GM03348 (cell line): ENCODE measurements around the gene PHKA1.
"Not testable (repeated sequence)": the region's sequence is repeated elsewhere in the genome, so short reads cannot be mapped to it uniquely, and the experiment has no call there.

Source experiments
- DNase-seq: peaks from one replicate; pipeline ENCODE4 v3.0.0; 2012; ENCODE audit warnings: low spot score

PHKA1 gene

DNA sequence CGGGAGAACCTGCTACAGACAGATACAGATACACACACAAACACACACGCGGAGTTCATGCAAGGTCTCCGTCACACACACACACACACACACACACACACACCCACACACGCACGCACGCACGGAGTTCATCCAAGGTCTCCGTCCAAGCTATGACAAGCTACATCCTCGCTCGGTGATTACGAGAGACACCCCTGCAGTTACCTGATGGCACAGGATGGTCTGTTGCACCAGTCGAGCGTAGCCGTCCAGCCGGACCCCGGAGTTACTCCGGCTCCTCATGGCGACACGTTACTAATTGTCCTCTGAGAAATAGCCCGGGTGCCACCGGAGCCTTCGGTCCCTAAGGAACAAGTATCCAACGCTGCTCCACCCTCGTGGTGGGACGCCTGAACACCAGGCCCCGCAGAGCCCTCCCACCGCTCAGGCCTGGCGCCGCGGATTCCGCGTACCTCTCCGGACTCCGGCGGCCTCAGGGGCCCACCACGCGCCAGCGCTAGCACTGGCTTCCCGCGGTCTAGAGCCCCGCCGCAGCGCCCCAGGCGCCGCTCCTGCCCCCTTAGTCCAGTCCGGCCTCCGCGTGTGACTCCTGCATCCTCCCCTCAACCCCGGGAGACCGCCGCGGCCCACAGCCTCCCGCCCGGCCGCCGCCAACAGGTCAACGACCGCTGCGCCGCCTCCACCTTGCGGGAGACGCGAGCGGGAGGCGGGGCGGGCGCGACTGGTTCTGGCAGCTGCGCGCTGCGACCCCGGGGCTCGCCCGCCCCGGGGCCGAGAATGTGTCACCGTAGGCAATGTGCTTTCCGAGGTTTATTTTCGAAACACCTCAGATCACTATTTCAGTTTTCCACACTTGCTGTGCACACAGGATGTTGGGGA is at the start of gene PHKA1:
PHKA1 (minus strand) TSS at position 708 of the 879 bp plus-strand sequence; CDS start at position 282, 426 bp downstream.
- DNase-seq: peak; percentile 40

- DNase-seq: not testable (repeated sequence)
Observed at GRCh38 chrX:72760454-72760853, 46.3 kb upstream of the PHKA1 start.

DNA sequence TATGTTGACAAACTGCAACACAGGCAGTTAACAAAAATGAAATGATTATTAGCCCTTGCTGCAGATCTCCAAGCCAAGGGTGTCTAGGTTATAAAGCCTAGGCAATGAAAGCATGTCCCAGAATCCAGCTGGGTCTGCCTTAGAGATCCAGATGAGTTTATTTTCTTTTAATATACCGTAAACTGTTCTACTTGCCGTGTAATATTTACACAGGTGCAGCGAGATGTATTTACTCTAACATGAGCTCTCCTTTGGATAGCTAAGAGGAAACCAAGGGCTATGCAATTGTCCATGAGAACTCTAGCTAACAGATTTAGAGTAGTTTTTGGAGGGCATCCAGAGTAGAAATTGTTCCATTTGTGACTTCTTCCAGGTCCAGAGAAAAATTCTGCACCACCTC is 34.4 kb upstream of the PHKA1 start:
- not testable (repeated sequence) for DNase-seq

DNA sequence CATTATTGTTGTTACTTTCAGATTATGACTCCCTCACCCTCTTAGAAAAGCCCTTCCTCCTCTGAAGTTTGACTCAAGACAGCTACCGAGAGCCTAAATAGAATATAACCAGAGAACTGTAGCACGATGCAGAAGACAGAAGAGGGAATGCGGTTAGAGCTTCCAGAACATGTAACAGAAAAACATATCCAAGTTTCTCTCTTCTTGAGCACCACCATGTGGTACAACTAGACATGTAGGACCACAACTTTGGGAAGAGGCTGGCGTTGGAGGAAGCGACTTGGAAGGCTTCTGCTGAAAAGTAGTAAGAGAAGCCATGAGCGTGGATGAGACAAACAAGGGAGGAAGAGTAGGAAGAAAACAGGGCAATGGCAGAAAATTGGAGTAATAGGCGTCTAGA is 31.4 kb upstream of the PHKA1 start:
- not testable (repeated sequence) for DNase-seq

DNA sequence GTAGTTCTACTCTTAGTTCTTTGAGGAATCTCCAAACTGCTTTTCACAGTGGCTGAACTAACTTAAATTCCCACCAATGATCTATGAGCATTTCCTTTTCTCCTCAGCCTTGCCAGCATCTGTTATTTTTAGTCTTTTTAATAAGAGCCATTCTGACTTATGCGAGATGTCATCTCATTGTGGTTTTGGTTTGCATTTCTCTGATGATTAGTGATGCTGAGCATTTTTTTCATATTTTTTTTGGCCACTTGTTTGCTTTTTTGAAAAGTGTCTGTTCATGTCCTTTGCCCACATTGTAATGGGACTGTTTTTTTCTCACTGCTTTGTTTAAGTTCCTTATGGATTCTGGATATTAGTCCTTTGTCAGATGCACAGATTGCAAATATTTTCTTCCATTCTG is 21.5 kb upstream of the PHKA1 start:
- DNase-seq: no peak

DNA sequence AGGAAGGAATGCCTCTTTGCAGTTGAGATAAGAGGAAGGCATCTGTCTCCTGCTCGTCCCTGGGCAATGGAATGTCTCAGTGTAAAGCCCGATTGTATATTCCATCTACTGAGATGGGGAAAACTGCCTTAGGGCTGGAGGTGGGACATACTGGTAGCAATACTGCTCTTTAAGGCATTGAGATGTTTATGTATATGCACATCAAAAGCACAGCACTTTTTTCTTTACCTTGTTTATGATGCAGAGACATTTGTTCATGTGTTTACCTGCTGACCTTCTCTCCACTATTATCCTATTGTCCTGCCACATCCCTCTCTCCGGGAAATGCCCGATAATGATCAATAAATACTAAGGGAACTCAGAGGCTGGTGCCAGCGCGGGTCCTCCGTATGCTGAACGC is 19.5 kb upstream of the PHKA1 start:
- DNase-seq: not testable (repeated sequence)

GRCh38 chrX:72727846-72728245 is 13.7 kb upstream of the PHKA1 start:
- no peak for DNase-seq

DNA sequence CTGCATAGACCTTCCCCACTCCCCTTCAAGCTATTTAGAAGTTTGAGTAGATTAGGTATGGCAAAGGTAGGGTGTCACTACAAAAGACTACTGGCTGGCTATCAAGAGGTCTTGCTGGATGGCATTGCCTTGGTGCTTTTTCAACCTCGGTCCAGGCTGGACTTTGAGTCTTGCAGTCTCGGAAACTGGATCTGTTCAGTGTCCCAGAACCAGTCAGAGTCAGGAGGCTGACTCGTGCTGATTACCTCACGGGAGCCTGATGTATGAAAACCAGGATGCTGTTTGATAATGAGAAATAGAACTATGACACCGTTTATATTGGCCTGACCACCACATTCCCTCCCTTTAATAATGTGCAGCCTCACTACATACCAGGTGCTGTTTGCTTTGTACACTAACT is 2.7 kb upstream of the PHKA1 start:
- no peak for DNase-seq

DNA sequence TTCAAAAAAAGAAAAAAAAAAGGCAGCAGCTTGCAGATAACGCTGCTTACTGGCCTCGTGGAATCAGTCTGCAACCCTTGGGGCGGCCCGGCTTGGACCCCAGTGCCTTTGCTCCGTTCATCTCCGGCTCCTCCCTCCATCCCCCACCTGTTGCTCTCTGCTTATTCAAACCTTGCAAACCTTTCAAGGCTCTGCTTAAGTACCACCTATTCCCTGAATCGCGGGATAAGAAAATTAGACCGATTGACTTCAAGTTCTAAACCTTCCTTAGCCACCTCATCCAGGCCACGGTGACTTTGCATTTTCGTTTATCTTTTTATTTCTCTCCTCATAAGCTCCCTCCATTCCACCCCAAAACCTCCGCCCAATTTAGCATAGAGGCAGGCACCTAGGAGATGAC is 1.4 kb upstream of the PHKA1 start:
- DNase-seq: no peak

GRCh38 chrX:72714478-72714916 is 391 bp upstream of the PHKA1 start:
- DNase-seq: peak; percentile 65

GRCh38 chrX:72713130-72713529 is 976 bp downstream of the PHKA1 start:
- no peak for DNase-seq

GRCh38 chrX:72712094-72712755 is 1.9 kb downstream of the PHKA1 start:
- DNase-seq: peak; percentile 2

- no peak for DNase-seq
Observed at GRCh38 chrX:72705814-72706213, 8.3 kb downstream of the PHKA1 start.

- DNase-seq: no peak
Observed at GRCh38 chrX:72705111-72705510, 9.0 kb downstream of the PHKA1 start.

DNA sequence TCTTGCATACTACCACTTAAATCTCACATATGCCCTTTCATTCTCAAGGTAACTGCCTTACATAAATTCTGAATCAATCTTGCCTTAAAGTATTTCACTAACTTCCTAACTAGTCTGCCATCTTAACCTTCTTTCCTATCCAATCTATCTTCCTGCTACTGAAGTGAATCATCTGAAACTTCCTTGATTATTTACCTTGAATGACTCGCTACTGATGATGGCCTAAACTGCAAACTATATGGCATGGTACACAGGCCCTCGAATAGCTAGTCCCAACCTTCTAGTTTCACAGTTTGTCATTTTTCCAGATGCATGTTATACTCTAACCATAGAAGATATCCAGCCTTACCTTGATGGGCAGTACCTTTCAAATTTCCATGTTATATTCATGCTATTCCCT is 19.9 kb downstream of the PHKA1 start:
- no peak for DNase-seq

DNA sequence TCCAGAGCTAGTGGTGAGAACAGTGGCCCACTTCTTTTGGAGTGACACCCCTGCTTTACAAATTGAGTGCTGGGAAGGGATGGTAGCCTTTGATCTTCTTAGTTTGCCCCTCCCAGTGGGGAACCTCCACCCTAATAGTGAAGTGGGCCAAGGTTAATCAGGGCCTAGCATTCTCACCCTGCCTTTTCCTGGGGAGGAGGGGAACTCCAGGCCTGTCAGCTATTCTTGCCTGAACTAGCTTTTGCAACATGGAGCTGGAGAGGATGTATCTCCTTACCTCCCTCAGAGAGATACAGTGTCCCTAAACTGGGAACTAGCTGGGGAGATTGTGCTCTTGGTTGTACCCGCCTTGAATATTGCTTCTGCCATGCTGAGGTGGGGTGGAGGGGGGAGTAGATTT is 20.6 kb downstream of the PHKA1 start:
- DNase-seq: no peak

DNA sequence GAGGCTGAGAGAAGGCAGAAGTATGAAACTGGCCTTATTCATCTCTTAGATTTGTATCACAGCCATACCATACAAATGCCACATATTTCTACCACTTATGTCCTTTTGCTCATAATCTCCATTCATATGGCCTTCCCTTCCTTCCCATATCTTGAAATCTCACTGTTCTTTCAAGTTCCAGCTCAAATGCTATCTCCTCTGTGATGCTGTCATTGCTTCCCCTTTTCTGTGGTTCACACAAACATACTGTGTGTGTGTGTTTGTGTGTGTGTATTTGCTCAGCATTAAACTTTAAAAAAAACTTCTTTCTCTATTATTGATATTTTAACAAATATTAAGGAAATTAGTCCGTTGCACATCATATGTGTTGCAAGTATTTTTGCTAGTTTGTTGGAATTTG is 26.7 kb downstream of the PHKA1 start:
- no peak for DNase-seq

DNA sequence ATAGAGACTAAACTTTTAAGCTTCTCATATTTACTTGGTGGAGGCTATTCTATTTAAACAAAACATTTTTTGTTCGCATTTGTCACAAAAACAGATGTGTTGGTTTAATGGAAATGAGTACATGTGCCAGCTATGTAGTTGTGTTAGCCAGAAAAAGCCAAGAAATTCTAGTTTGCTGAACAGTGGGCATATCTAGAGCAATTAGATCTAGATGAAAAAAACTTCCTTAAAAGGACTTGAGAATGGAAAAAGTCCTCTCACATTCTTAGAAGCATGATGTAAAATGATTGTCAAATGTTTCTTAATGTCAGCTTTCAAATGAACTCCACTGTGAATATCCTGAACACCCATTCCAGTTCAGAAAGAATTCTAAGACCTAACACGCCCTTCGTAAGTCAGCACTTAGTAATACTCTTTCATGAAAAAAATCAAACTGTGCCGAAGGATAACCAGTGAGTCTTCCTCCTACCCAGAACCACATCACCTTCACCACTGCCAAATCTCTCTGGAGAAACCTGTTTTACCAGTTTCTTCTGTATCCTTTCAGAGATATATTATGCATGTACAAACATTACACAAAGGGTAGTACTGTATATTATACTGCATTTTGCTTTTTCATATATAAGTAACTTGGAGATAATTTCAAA is 28.2 kb downstream of the PHKA1 start:
- DNase-seq: peak; percentile 2

GRCh38 chrX:72685018-72685417 is 29.1 kb downstream of the PHKA1 start:
- no peak for DNase-seq

DNA sequence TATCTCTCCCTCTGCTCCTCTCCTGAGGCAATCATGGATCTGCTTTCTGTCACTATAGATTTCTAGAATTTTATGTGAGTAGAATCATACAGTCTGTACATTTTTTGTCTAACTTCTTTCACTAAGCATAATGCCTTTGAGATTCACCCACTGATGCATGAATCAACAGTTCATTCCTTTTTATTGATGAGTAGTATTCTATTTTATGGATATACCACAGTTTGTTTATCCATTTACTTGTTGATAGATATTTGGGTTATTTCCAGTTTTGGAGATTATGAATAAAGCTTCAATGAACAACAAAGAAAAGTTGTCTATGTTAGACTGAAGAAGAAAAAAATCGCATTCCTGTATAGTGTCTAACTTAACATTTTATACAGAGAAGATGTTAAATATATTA is 30.5 kb downstream of the PHKA1 start:
- DNase-seq: no peak

GRCh38 chrX:72676465-72676864 is 37.6 kb downstream of the PHKA1 start:
- DNase-seq: no peak

- not testable (repeated sequence) for DNase-seq
Observed at GRCh38 chrX:72673951-72674350, 40.2 kb downstream of the PHKA1 start.

- not testable (repeated sequence) for DNase-seq
Observed at GRCh38 chrX:72669508-72669907, 44.6 kb downstream of the PHKA1 start.
